Fibroblast of the conjunctiva (primary cell): ENCODE data around the gene GCLC.
"Not testable (repeated sequence)": the region's sequence is repeated elsewhere in the genome, so short reads cannot be mapped to it uniquely, and the experiment has no call there.

Experiments used
- DNase-seq: peaks from one replicate; pipeline ENCODE4 v3.0.0-alpha.2; 2010; ENCODE audit warnings: low read depth

The GCLC gene

GRCh38 chr6:53492860-53493634 is 51.9 kb downstream of the GCLC start:
- DNase-seq, result peak; percentile 48

GRCh38 chr6:53487080-53487479 is 57.8 kb downstream of the GCLC start:
- DNase-seq, result no peak

- DNase-seq, result no peak
Measured at GRCh38 chr6:53486679-53487078, 58.2 kb downstream of the GCLC start.

GRCh38 chr6:53484476-53485280 is 60.2 kb downstream of the GCLC start:
- DNase-seq, result peak; percentile 74

GRCh38 chr6:53483423-53484353 is 61.2 kb downstream of the GCLC start:
- no peak for DNase-seq

GRCh38 chr6:53481323-53481722 is 63.6 kb downstream of the GCLC start:
- no peak for DNase-seq

GRCh38 chr6:53480774-53481173 is 64.1 kb downstream of the GCLC start:
- DNase-seq, result not testable (repeated sequence)

- no peak for DNase-seq
Measured at GRCh38 chr6:53479871-53480270, 65.0 kb downstream of the GCLC start.

- no peak for DNase-seq
Measured at GRCh38 chr6:53476964-53477363, 67.9 kb downstream of the GCLC start.

- no peak for DNase-seq
Measured at GRCh38 chr6:53474010-53474409, 70.9 kb downstream of the GCLC start.

GRCh38 chr6:53469163-53469562 is 75.7 kb downstream of the GCLC start:
- no peak for DNase-seq

GRCh38 chr6:53466257-53466656 is 78.6 kb downstream of the GCLC start:
- DNase-seq, result no peak

GRCh38 chr6:53465732-53466131 is 79.2 kb downstream of the GCLC start:
- peak; percentile 16 for DNase-seq

- peak; percentile 51 for DNase-seq
Measured at GRCh38 chr6:53464927-53465460, 79.9 kb downstream of the GCLC start.

- no peak for DNase-seq
Measured at GRCh38 chr6:53464483-53464882, 80.4 kb downstream of the GCLC start.

- no peak for DNase-seq
Measured at GRCh38 chr6:53461696-53462095, 83.2 kb downstream of the GCLC start.

- DNase-seq, result no peak
Measured at GRCh38 chr6:53461041-53461656, 83.8 kb downstream of the GCLC start.

- no peak for DNase-seq
Measured at GRCh38 chr6:53458105-53458866, 86.6 kb downstream of the GCLC start.

- no peak for DNase-seq
Measured at GRCh38 chr6:53456809-53457208, 88.1 kb downstream of the GCLC start.

- no peak for DNase-seq
Measured at GRCh38 chr6:53455678-53456077, 89.2 kb downstream of the GCLC start.

GRCh38 chr6:53451165-53451564 is 93.7 kb downstream of the GCLC start:
- no peak for DNase-seq
